RPMI7951 (cell line): Measurements from ENCODE around the gene CEP135. TPM values are rescaled to one million over a fixed set of nuclear protein-coding genes. Genes with fewer than 3 reads are reported as not detected.
"Not testable (repeated sequence)": the region's sequence is repeated elsewhere in the genome, so short reads cannot be mapped to it uniquely, and the experiment has no call there.

Experiments used
- DNase-seq: peaks from one replicate; pipeline ENCODE4 v3.0.0-alpha.2; 2012; ENCODE audit warnings: low read depth
- total RNA-seq: library from RNA; depleted of rRNA; stranded (reverse); fragments of >200 nt; shearing (Covaris generic); gene quantifications from 2 replicates; pipeline ENCODE4 v1.2.3, GENCODE V29; 2014

The CEP135 gene
- total RNA-seq, 1 experiment from 2014 or later: 8.3 TPM

DNA sequence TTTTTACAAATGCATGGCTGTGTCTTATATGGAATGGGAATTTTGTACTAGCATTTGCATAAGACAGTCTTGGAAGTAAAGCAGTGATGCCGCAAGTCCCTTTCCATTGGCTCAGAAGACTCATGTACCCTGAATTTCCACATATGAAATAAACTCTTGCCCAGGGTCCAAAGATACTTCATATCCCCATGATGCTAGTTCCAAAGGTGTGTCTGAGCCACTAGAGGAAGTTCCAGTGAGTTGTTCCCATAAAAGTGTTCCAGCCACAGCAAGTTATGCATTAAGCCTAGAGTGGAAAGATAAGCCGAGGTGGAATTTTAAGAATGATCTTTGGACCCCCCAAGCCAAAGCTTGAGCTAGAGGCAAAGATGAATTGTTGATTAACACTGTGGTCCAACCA lies 9.3 kb upstream of the CEP135 start:
- no peak for DNase-seq

- DNase-seq: no peak
Observed at GRCh38 chr4:55941881-55942396, 6.8 kb upstream of the CEP135 start.

GRCh38 chr4:55947254-55947882 lies 1.4 kb upstream of the CEP135 start:
- DNase-seq: peak; percentile 30

DNA sequence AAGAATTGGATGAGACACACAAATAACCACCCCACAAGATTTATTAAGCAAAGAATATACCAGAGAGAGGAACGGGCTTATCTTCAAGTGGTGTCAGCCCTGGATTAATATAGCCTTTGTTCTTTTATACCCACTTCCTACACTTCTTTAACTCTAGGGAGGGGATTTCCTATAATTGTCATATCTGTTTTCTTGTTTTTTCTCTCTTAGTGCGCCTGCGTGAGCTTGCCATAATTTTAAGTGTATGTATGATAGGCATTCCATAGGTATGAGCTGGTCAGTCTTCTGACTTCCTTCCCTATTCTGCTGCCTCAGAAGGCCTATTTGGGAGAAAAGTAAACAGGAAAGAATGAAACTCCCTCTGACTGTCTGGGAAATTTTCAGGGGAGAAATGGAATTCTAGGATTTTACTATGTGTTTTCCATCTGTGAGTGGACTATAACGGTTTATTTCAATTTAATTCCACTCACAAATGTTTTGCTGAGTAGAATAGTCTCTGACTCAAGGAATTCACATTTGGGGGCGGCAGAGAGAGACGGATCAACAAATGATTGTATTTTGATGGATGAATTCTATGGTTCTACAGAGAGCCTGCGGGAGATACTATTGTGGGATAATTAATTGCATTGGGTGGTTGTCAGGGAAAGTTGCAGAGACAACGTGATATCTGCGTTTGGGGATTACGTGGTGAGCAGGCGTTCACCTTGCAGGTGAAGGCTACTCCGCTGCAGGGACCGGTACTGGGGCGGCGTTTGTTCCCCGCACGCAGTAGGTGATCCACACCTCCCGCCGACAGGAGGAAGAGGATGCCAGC lies 626 bp upstream of the CEP135 start:
- peak; percentile 86 for DNase-seq

DNA sequence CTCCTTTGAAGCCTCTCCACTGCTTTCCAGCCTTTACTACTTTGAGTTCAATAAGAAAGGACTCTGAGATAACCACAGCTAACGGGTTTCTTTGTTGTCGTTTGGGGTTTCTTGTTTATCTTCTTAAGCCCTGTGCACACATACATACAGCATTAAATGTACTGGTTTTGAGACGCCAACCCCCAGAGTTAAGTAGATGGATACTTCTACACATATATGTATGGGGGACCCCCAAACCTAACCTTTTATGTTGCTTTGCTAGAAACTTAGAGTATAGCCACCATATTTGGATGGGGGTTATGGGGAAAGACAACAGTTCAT lies 697 bp downstream of the CEP135 start:
- DNase-seq: no peak

- DNase-seq: no peak
Observed at GRCh38 chr4:55951191-55951922, 2.6 kb downstream of the CEP135 start.

- DNase-seq: no peak
Observed at GRCh38 chr4:55955710-55956109, 7.0 kb downstream of the CEP135 start.

DNA sequence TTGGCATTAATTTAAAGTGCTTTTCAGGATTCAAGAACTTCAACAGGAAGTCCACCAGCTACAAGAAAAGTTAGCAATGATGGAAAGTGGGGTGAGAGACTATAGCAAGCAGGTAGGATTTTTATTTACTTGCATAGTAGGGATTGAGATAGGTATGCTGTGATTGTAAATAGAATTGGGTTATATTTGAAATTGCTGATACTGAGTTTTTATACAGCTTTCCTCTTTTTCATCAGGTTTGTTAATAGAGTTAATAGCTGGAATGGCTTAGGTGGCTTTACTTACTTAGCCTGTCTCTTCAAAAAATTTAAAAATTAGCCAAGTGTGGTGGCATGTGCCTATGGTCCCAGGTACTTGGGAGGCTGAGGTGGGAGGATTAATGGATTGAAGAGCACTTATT lies 10.9 kb downstream of the CEP135 start:
- no peak for DNase-seq

DNA sequence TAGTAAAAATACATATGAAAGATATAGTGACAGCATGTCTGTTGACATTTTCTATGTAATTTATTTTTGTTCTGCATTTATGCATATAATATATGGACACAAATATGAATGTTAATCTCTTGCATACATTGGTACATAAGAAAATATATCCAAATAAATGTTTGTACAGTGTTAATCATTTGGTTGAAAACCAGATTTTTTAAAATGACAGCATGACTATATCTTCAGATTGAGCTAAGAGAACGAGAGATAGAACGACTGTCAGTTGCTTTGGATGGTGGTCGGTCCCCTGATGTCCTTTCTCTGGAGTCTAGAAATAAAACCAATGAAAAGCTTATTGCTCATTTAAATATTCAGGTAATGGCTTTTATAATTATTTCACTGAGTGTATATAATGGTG lies 15.3 kb downstream of the CEP135 start:
- no peak for DNase-seq

- DNase-seq: no peak
Observed at GRCh38 chr4:55965585-55965984, 16.8 kb downstream of the CEP135 start.

GRCh38 chr4:55966324-55966723 lies 17.6 kb downstream of the CEP135 start:
- DNase-seq: not testable (repeated sequence)

DNA sequence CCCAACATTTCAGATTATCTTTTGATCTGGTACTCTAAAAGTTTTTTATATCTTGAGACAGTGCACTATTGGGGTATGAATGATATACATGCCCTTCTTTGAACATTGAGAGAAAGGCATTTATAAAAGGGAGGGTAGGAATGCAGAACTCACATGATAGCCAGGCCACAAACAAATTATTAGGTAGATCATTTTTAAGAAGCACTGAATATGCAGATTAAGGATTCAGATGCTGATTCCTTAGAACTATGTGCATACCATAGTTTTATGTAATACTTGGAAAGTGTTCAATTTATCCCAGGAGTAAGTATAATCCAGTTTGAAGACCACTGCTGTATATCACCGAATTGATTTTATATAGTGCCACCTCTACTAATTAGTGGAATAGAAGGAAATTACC lies 18.6 kb downstream of the CEP135 start:
- DNase-seq: no peak

- no peak for DNase-seq
Observed at GRCh38 chr4:55973650-55974049, 24.9 kb downstream of the CEP135 start.

DNA sequence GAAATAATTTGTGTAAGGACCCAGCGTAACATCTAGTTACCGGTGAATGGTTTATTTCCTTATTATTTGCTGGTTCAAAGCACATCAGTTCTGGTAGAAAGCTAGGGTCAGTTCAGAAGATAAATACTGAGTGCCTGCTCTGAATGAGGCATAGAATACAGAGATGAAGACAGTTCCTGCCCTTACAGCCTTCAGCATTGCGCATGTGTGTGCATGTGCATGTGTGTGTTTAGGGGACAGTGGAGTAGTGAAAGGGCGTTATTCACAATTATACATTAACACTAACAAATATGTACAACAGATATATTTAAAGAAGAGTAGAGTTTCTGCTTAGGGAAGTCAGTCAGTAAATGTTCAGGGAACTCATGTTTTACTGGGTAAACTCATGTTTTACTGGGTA lies 29.1 kb downstream of the CEP135 start:
- DNase-seq: no peak

- no peak for DNase-seq
Observed at GRCh38 chr4:55979562-55979961, 30.8 kb downstream of the CEP135 start.

DNA sequence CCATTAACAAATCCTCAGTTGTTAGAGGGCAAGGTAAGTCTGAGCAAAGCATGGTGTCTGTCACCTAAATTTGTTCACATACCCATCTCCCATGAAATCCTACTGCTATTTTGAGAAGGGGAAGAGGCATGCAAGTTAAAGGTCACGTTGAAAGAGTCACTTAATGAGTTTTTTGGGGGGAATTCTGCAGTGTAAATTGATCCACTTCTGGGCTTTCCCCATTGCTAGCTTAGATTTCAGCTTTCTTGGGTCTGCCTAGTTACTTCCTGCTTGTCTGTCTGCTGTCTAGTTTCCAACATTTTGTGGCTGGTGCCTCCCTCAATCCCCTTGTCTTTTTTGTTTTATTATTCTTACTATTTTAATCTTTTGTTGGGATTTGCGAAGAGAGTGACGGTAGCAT lies 32.0 kb downstream of the CEP135 start:
- no peak for DNase-seq

GRCh38 chr4:55982976-55983375 lies 34.2 kb downstream of the CEP135 start:
- no peak for DNase-seq

- DNase-seq: no peak
Observed at GRCh38 chr4:55989766-55990165, 41.0 kb downstream of the CEP135 start.

GRCh38 chr4:55993994-55994663 lies 45.4 kb downstream of the CEP135 start:
- no peak for DNase-seq

- DNase-seq: no peak
Observed at GRCh38 chr4:55996646-55997045, 47.9 kb downstream of the CEP135 start.

DNA sequence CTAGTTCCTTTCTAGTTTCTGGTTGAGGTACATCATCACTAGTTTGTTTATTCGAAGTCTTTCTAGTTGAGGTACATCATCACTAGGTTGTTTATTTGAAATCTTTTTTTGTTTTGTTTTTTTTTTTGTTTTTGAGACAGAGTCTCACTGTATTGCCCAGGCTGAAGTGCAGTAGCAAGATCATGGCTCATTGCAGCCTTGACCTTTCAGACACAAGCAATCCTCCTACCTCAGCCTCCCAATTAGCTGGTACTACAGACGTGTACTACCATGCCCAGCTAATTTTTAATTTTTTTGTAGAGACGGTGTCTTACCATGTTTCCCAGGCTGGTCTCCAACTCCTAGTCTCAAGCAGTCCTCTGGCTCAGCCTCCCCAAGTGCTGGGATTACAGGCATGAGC lies 54.9 kb downstream of the CEP135 start:
- no peak for DNase-seq

DNA sequence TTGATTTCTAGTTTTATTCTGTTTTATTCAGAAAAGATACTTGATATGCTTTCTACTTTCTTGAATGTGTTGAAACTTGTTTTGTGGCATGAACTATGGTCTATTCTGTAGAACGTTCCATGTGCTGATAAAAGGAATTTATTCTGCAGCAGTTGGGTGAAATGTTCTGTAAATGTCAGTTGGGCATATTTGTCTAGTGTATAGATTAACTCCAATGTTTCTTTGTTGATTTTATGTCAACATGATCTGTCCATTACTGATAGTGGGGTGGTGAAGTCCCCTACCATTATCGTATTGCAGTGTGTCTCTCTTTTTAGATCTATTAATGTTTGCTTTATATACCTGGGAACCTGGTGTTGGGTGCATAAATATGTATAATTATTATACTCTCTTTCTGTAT lies 55.5 kb downstream of the CEP135 start:
- DNase-seq: no peak
